ENCODE results near the gene FOXO6.
A peak's percentile ranks its signal among the peaks of the same experiment; 100 is the strongest.
"Not testable (repeated sequence)": the region's sequence is repeated elsewhere in the genome, so short reads cannot be mapped to it uniquely, and the experiment has no call there.

Gene FOXO6

DNA sequence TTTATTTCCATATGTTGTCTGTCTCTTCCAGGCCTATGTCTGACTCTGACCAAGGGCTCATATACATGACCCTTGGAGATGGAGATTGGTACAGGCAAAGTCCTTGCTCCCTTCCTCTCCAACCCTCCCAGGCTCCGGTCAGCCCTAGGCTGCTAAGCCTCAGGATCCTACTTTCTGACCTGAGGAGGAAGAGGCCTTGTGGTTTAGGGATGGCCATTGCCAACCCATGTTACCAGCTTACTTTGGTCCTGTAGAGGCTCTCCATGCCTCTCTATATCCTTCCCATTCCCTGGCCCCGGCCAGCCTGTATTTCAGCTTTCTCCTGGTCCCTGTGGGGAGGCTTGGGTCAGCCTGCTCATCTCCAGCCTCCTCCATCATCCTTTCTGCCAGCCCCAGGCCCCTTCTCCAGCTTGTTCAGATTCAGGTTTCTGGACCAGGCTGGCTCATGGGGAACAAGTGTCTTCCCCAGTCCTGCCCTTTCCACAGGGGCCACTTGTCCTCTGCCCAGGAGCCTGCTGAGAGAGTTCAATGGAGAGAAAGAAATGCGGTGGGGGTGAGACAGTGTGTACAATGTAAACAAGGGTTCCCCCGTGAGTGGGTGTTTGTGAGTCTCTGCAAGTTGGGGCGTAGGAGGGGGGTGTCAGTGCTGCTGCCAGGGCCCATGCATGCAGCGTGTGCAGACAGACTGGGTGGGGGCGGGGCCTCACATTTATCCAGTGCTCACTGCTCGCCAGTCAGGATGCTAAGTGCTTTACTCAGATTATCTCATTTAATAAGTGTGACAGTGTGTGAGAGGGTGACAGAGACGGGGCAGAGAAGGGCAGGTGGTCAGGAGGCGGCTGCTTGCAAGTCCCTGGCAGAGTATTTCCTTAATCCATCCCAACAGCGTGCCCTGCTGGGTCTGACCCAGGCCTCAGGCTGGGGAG lies 31.3 kb upstream of the FOXO6 start:
- peak; percentile 65 for DNase-seq (ENCODE audit: low spot score)

DNA sequence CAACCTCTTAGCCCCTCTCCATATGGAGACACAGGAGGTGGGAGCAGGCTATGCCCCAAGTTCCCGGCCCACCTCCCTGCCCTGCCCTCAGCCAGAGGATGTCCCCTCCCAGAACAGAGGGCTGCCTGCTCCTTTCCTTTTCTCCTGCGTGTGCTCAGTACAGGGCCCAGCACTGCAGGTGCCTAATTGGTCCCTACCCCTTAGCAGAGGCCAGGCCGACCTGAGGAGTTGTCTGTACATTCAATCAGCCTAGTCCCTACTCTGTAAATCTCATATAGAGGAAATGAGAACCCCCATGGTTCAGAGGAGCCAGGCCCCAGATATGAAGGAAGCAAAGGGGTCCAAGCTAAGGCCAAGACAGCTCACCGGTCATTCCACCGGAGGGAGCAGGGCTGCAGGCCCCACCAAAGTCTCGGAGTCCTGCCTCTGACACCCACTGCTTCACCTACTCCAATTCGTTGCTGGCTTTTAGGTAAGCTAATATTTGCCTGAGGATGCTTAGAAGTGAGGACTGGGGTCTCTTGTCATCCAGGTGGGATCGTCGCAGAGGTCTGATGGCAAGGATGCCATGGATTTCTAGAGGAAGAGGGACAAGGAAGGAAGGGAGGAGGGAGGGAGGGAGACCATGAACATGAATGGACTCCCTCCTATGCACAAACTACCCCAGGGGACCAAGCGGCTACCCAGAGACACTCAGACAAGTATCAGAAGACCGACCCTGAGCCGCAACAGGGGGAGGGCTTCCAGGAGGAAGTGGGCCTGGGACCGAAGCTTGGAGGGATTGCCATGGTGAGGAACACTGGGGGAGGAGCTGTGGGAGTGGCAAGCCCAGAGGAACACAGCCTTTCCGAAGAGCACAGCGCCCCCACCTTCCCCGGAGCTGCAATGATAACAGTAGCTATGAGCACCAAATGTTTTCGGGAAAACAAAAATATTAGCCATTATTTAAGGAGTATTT lies 30.4 kb upstream of the FOXO6 start:
- DNase-seq (ENCODE audit: low spot score), result peak; percentile 61

DNA sequence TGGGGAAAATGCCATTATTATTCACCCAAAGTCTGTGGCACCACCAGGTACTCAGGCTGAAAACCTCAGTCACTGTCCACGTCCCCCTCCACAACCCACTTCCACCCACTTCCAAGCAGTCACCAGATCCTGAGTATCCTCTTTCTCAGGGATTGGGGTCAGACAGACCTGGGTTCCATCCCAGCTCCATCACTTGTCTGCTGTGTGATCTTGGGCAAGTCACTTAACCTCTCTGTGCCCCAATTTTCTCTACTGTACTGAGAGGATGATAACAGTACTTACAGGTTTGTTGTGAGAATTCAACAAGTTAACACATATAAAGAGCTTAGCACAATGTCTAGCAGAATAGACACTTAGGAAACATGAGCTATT lies 29.7 kb upstream of the FOXO6 start:
- no peak for DNase-seq (ENCODE audit: low spot score)

DNA sequence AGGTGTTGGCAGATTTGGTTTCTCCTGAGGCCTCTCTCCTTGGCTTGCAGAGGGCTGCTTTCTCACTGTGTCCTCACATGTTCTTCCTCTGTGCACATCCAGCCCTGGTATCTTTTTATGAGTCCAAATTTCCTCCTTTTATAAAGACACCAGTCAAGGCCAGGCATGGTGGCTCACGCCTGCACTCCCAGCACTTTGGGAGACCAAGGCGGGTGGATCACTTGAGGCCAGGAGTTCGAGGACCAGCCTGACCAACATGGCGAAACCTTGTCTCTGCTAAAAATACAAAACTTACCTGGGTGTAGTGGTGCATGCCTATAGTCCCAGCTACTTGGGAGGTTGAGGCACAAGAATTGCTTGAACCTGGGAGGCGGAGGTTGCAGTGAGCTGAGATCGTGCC lies 29.1 kb upstream of the FOXO6 start:
- DNase-seq (ENCODE audit: low spot score), result not testable (repeated sequence)

DNA sequence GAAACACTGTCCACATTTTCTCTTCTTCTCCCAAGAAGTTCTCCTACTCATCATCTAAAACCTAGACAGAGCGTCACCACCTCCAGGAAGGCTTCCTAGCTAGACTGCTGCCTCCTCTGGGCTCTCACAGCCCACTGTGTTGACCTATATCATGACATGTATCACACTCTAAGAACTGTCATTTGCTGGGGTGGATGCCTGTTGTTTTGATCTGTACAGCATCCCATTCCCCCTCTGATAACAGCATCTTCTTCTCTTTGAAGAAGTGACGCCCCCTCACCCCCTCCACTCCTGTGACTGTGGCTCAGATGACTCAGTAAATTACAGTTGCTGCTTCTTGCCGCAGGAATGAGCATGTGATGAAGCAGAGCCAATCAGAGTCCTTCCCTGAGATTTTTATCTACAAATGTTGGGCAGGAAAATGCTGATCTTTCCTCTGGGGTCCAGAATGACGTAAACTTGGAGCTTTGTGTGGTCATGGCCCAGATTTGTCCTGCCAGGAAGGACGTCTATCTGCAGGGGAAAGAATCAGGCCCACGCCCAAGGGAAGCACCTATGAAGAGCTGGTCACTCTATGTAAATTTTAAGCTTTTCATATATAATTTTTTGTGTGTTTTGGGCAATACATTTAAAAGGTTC lies 28.0 kb upstream of the FOXO6 start:
- no peak for DNase-seq (ENCODE audit: low spot score)

DNA sequence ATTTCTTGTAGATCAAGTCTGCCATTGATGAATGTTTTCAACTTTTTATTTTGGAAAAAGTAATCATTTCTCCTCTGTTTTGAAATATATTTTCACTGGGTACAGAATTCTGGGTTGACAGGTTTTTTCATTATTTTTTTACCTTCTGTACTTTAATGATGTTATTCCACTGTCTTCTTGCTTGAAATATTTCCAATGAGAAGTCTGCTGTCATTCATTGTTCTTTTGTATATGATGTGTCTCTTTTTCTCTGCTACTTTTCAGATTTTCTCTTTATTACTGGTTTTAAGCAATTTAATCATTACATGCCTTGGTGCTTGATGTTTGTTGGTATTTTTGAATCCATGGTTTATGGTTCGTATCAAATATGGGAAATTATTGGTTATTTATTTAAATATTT lies 22.4 kb upstream of the FOXO6 start:
- no peak for DNase-seq (ENCODE audit: low spot score)

DNA sequence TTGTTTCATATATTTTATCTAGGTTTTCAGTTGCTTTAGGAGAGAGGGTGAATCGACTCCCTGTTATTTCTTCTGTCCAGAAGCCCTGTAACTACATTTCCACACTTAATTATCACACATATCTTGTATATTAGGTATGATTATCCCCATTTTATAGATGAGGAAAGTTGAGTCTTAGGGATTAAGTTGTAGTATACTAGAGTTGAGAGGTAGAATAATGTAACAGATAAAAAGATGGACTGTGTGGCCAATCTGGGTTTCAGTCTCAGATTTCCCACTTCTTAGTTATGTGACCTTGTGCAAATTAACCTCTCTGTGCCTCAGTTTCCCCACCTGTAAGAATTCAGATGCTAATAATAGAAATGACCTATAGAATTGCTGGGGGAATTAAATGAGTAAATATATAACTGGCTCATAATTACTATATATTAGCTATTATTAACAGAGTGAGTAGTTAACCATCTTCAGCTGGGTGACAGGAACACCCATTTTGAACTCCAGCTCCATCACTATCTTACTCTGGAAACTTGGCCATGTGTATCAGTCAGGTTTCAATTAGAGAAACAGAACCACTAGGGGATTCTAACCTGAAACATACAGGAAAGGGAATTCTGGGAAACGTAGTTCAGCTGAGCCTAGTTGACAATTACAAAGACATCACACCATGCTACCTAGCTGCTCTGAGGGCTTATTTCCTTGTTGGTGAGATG lies 20.4 kb upstream of the FOXO6 start:
- DNase-seq (ENCODE audit: low spot score), result peak; percentile 10

DNA sequence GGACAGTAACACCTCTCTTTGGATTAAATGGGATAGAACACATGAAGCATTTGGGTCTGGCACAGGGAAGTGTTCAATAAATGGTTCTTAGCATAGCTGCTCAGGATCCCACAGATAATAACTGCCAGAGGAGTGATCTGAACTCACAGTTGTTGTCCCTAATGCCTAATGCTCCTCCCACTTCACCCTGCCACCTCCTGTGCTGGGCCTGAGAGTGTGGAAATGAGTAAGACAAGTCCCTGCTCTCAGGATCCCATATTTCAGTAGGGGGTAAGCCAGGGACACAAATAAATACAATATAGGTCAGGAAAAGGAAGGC lies 19.9 kb upstream of the FOXO6 start:
- DNase-seq (ENCODE audit: low spot score), result peak; percentile 7

DNA sequence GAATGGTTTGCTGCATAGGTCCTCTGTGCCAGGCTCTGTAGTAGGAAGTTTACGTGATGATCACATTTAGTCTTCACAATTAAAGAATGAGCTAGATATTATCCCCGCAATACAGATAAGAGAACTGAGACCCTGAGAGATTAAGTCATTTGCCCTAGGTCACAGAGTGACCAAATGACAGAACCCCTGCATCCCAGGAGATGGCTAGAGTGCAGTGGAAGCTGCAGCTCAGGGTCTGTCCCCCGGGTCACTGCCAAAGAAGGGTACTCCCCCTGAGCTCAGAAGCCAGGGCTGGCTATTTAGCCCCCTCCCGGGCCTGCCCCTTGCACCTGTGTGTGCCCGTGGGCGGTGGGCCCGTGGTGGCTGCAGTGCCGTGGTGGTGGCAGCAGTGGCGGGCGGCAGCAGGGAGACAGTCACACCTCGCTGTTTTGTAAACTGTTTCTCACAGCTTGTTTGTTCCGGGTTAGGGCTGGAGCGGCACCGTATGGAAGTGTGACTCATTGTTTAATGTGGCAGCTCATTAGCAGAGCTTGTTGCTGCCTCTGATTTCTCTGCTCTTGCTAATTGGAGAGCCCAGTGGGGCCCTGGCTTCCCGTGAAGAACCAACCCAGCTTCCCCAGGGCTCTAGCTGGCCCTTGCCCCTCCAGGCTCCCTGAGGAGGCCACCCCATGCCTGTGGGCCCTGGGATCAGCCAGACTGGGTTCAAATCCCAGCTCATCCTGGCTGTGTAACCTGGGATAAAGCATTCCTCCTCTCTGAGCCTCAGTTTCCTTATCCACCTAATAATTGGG lies 19.3 kb upstream of the FOXO6 start:
- peak; percentile 44 for DNase-seq (ENCODE audit: low spot score)

DNA sequence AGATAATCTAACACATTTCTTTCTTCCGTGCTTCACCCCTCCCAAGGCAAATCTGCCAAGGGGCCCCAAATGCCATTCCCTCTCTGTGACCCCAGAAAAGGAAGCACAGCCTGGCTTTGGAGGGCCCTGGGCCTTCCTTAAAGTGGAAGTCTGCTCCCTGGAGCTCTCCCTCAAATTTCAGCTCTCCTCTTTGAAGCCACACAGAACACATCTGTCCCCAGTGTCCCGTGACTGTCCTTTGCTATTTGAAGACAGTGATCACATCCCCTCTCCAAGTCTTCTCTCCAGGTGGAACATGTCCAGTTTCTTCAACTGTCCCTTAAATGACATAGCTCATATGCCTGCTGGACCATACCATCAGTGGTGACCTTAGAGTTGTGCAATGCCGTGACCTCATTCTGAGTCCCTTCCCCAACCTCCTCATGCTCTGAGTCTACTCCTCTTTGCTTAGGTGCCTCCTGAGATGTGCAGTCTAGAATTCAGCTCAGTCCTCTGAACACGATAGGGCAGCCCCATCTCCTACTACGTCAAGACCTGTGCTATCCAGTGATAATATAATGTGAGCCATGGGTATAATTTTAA lies 18.4 kb upstream of the FOXO6 start:
- peak; percentile 1 for DNase-seq (ENCODE audit: low spot score)

DNA sequence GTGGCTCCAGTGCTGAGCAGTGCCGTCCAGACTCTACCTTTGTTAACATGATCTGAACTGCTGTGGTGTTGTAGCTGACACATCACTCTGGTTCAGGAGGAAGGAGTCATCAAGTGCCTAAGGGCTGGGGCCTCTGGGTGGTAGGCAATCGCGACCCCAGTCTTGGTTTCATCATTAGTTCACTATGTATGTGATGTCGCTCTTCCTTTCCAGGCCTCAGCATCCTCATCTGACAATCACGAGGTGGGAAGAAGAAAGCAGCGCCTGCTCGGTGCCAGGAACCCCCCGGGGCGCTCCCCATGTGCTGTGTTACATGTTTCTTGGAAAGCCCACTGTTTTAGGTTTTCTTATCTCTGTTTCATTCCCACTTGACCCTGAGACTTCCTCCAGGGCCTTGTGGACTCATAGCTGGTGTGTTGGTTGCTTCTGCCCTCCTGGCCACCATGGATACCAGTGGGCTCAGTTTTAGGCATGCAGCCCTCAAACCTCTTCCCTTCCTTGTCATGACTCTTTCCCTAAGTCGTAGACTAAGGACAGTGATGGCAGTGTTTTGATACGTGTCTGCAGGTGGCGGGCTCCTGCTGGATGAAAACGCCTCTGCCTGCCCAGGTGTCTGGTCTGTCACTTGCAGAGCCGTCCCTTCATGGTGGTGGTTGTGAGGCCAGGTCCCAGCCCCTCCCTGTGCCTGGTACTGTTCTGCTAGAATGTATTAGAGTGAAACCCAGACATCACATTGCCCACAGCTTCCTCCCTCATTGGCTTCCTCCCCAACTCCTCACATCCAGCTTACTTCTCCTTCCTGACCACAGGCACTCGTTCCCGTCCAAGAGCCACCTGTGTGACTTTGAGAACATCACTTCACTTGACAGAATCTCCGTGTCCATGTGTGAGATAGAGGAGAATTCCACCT lies 17.2 kb upstream of the FOXO6 start:
- peak; percentile 8 for DNase-seq (ENCODE audit: low spot score)

DNA sequence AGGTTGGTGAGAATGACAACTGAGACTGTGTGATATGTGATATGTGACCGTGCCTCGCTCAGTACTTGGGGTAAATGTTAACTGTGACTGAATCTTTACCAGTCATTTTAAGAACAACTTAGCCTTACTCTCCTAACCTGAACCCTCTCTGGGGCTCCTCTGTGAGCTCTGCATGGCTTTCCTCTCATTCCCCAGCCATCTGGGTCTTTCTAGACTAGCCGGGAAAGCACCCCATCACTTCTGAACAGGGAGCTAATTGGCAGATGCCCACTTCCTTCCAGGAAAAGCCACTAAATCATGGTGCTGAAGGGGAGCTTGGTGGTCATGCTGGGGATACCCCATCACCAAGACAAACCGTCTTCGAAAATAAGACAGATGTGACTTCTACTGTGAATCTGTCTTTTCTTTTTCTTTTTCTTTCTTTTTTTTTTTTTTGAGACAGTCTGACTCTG lies 16.5 kb upstream of the FOXO6 start:
- peak; percentile 1 for DNase-seq (ENCODE audit: low spot score)

DNA sequence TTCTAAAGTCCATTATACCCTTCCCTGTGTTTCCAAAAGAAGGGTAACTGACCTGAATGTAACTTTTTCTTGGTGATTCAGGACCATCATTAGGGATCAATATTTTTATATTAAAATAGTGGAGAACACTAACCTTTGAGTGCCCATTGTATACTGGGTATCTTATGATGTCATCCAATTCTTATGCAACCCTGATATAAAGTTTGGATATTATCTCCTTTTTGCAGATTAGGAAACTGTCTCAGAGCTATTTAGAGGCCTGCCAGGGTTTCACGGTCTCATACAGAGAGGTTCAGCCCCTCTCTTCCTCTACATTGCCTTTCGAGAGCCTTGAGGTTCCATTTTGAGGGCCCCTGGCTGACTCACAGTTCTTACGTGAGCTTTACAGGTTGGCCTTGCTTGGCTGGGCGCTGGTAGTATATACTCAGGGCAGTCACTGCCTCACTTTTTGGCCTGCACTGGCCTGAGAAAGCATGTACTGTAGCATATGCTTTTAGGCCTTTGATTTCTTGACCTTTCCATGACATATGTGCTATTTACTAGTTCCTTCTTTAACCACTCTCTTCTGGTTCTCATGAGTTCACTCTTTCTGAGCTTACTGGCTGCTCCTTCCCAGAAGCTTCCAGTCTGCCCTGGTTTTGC lies 15.7 kb upstream of the FOXO6 start:
- no peak for DNase-seq (ENCODE audit: low spot score)

DNA sequence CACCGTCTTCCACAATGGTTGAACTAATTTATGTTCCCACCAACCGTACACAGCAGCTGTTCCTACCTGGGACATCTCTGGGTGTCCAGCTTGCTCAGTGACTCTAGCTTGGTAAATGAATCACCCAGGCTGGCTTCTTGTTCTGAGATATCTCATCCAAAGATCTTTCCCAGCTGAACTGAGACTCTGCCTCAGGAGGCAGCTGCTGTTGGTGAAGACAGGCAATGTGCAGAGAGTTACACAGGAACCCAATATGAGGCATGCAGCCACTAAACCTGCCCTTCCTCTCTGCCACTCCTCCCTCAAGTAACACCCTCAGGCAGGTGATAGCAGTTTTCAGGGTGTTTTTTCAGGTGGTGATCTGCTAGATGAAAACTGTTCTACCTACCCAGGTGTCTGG lies 14.0 kb upstream of the FOXO6 start:
- DNase-seq (ENCODE audit: low spot score), result peak; percentile 1

DNA sequence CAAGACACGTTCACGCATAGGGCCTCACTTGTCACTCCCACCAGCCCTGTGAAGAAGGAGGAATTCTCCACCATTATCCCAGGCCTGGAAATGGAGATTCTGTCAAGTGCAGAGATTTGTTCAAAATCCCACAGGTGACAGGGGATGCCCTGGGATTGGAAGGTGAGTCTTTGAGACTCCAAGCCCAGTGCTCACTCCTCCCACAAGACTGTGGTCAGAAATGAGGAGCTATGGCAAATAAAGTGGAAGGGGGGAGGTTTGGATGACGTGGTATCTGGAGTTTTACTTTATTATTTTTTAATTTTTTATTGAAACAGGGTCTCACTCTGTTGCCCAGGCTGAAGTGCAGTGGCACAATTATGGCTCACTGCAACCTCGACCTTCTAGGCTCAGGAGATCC lies 12.8 kb upstream of the FOXO6 start:
- DNase-seq (ENCODE audit: low spot score), result peak; percentile 1

DNA sequence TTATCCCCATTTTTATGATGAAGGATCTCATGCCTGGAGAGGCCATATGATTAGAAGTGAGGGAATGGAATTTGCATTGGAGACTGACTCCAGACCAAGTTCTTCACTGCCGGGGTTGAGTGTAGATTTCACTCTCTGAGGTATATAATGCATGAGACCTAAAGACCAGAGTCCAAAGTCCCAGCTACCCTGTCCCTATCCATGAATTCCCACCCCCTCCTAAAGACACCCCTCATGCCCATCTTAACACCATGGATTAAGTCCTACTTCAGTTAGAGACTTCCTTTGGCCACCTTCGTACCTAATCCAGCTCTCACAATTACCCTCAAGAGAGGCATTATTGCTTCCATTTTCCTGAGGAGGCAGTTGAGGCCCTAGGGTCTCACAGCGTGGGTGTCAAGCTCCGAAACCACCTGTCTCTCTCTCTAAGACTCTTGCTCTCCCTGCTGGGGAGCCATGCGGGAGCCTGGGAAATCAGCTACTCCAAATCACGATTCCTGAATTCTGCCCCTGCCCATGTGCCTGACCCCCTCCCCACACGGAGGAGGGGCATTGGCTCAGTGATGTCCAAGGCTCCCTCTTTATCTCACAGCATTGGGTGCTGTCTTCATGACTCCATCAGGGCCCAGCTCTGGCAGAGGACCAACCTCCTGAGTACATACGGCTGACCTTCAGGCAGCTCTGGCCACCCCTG lies 11.7 kb upstream of the FOXO6 start:
- DNase-seq (ENCODE audit: low spot score), result no peak

DNA sequence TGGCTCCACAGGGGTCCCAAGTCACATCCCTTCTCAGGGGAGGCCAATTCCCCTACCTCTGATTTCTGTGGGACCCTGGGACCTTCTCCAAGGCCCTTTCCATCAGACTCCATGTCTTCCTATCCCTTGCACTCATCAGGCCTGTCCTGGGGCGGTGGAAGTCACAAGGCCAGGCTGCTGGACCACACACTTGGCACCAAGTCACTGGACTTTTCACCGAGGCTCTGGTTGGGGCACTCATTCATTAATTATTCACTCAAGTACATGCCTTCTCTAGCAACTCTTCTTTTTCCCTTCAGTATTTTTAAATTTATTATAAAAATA lies 11.2 kb upstream of the FOXO6 start:
- DNase-seq (ENCODE audit: low spot score), result peak; percentile 2

DNA sequence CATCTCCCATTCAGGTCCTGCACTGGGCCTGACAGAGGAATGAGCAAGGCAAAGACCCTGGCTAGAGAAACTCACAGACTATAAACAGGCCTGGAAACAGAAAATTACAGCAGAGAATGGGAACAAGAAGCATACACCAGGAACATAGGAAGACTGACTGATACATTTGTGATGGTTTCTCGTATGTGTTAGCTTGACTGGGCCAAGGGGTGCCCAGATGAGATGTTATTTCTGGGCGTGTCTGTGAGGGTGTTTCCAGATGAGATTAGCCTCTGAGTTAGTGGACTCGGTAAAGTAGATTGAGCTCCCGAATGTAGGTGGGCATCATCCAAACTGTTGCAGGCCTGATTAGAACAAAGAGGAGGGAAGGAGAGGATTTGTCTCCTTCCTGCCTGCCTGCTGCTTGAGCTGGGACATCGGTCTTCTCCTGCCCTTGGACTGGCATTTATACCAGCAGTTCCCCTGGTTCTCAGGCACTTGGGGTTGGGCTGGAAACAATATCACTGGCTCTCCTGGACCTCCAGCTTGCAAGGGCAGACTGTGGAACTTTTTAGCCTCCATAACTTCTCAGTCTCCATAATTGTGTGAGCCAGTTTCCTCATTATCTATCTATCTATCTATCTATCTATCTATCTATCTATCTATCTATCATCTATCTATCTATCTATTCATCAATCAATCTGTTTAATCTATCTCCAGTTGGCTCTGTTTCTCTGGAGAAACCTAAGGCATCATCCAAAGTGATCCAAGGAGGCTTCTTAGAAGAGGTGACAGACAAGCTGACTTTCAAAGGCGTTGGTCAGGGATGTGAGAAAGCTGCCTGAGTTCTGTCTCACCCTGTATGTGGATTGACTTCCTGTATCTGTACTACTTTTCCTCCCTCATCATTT lies 9.7 kb upstream of the FOXO6 start:
- DNase-seq (ENCODE audit: low spot score), result no peak
